ENCODE results near the gene NLRP7.
"Not testable (repeated sequence)": the region's sequence is repeated elsewhere in the genome, so short reads cannot be mapped to it uniquely, and the experiment has no call there.

Gene NLRP7

GRCh38 chr19:54947381-54947780 lies at the start of gene NLRP7:
NLRP7 (minus strand) TSS chr19:54947530.
- no peak for DNase-seq

- DNase-seq = no peak
Observed at GRCh38 chr19:54995561-54995960, 48.2 kb upstream of the NLRP7 start.

GRCh38 chr19:54989531-54989930 lies 42.2 kb upstream of the NLRP7 start:
- not testable (repeated sequence) for DNase-seq

- DNase-seq = not testable (repeated sequence)
Observed at GRCh38 chr19:54982562-54982961, 35.2 kb upstream of the NLRP7 start.

- DNase-seq = peak; percentile 14
Observed at GRCh38 chr19:54973229-54974090, 26.1 kb upstream of the NLRP7 start.

GRCh38 chr19:54971446-54971845 lies 24.1 kb upstream of the NLRP7 start:
- not testable (repeated sequence) for DNase-seq

GRCh38 chr19:54969647-54970046 lies 22.3 kb upstream of the NLRP7 start:
- no peak for DNase-seq

GRCh38 chr19:54967611-54968010 lies 20.3 kb upstream of the NLRP7 start:
- DNase-seq = no peak

- not testable (repeated sequence) for DNase-seq
Observed at GRCh38 chr19:54965055-54965454, 17.7 kb upstream of the NLRP7 start.

GRCh38 chr19:54959840-54960239 lies 12.5 kb upstream of the NLRP7 start:
- no peak for DNase-seq

GRCh38 chr19:54955376-54955775 lies 8.0 kb upstream of the NLRP7 start:
- DNase-seq = no peak

- not testable (repeated sequence) for DNase-seq
Observed at GRCh38 chr19:54953345-54953713, 6.0 kb upstream of the NLRP7 start.

- no peak for DNase-seq
Observed at GRCh38 chr19:54952591-54953344, 5.4 kb upstream of the NLRP7 start.

GRCh38 chr19:54950580-54950979 lies 3.2 kb upstream of the NLRP7 start:
- not testable (repeated sequence) for DNase-seq

GRCh38 chr19:54949412-54949811 lies 2.1 kb upstream of the NLRP7 start:
- no peak for DNase-seq

GRCh38 chr19:54943772-54944361 lies 3.5 kb downstream of the NLRP7 start:
- DNase-seq = not testable (repeated sequence)

GRCh38 chr19:54939538-54939937 lies 7.8 kb downstream of the NLRP7 start:
- DNase-seq = not testable (repeated sequence)

GRCh38 chr19:54938906-54939305 lies 8.4 kb downstream of the NLRP7 start:
- no peak for DNase-seq

- DNase-seq = no peak
Observed at GRCh38 chr19:54937926-54938325, 9.4 kb downstream of the NLRP7 start.

- no peak for DNase-seq
Observed at GRCh38 chr19:54928299-54928698, 19.0 kb downstream of the NLRP7 start.

GRCh38 chr19:54923276-54923675 lies 24.1 kb downstream of the NLRP7 start:
- no peak for DNase-seq

GRCh38 chr19:54921082-54921481 lies 26.2 kb downstream of the NLRP7 start:
- DNase-seq = no peak
